Measurements from ENCODE around the gene CHTF8.
A peak's percentile ranks its signal among the peaks of the same experiment; 100 is the strongest.
"Not testable (repeated sequence)": the region's sequence is repeated elsewhere in the genome, so short reads cannot be mapped to it uniquely, and the experiment has no call there.

Gene CHTF8, protein sequence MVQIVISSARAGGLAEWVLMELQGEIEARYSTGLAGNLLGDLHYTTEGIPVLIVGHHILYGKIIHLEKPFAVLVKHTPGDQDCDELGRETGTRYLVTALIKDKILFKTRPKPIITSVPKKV

DNA sequence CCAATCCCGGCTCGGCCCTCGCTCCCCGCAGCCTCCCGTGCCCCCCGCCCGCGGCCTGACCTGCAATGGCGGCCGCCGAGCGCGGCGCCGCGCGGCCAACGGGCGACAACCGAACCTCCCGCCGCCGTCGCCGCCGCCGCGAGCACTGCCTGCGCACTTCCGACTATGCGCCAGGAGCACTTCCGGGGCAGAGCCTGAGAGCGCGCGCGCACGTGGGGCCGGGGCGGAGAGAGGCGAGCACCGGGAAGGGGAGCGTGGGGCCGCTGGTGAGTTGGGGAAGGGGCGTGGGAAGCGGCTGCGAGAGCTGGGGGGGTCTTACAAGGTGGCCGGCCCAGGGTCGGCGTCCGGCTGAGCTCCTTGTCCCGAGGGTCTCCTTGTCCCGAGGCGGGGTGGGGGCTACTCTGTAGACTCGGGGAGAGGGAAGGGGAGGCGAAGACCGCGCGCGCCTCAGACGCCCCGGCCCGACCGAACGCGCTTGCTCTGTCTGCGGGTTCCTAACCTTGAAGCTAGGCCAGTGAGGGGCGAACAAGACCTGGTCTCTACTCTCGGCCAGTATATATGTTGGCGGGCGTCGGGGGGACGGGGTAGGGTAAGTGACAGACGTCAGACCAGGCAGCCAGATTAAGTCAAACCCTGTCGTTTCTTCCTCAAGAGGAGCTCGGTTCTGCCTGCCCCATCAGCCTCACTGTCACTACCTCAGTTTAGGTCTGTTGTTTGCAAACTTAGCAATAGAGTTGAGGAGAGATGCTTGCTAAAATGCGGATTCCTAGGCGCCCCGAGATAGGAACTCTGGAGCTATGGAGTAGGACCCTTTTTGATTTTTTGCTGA lies at the start of gene CHTF8, which contains the start of gene UTP4:
Gene CHTF8, minus strand, starts transcription at position 165 of the 829 bp plus-strand sequence. CDS start 11,130 bp downstream, outside the sequence.
Gene UTP4, plus strand, starts transcription at position 226 of the 829 bp plus-strand sequence. CDS start 811 bp downstream, outside the sequence.
- DNase-seq (ENCODE audit: low read depth, low spot score): peak; percentile 81

DNA sequence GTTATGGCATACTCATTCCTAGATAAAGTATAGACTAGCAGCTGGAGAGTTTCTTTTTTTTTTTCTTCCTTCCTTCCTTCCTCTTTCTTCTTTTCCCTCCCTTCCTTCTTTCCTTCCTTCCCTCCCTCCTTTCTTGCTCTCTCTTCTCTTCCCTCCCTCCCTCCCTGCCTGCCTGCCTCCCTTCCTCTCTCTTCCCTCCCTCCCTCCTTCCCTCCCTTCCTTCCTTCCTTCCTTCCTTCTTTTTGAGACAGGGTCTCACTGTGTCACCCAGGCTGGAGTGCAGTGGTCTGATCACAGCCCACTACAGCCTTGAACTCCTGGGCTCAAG lies 47.6 kb upstream of the CHTF8 start:
- DNase-seq (ENCODE audit: low read depth, low spot score): no peak

DNA sequence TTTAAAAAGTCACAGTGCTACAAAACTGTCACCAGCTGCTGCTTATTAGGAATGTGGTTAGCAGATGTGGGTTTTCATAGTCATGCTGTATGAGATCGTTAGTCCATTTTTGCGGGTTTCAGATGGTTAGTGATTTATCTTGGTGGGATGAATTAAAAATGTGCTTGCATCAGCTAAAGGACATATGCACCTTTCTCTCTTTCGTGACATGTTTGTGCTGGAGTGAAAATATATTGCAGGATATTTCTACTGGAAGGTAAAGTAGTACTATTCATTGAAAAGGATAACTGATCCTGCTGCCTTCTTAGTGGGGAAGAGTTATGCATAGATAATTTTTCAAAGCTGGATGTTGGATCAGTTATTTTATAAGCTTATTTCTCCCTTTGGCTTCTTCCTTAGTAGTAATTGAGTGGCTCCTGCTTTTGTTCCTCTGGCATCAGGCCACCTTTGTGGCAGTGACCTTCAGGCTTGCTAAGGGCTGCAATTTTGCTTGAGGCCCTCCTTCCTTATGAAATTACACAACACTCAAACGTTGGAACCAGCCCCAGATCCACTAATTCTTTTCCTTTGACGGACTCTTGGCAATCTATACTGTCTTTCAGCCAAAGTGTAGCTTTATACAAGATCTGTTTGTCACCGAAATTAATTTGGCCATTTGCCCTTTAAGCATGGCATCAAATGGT lies 47.1 kb upstream of the CHTF8 start:
- no peak for DNase-seq (ENCODE audit: low read depth, low spot score)

DNA sequence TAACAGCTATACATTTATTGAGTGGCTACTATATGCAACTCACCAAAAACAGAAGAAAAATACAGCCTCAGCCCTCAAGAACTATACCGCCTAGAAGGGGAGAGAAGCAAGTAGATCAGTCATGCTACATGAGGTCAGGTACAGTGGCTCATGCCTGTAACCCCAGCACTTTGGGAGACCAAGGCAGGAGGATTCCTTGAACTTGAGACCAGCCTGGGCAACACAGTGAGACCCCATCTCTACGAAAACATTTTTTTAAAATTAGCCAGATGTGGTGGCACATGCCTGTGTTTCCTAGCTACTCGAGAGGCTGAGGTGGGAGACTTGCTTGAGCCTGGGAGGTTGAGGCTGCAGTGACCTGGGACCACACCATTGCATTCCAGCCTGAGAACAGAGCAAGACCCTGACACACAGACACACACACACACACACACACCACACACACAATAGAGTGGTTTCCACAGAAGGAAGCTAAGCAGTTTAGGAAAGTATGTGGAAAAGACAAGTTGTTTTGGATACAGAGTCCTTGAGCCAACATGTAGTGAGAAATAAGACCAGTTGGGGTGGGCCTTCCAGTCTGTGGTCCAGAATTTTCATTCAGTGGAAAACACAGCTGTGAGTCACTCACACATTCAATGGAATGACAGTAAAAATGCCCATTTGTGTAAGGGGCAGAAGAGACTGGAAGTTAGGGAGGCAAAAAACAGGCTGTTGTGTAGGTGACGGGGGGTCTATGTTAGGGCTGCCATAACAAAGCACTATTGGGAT lies 43.8 kb upstream of the CHTF8 start:
- DNase-seq (ENCODE audit: low read depth, low spot score): no peak

DNA sequence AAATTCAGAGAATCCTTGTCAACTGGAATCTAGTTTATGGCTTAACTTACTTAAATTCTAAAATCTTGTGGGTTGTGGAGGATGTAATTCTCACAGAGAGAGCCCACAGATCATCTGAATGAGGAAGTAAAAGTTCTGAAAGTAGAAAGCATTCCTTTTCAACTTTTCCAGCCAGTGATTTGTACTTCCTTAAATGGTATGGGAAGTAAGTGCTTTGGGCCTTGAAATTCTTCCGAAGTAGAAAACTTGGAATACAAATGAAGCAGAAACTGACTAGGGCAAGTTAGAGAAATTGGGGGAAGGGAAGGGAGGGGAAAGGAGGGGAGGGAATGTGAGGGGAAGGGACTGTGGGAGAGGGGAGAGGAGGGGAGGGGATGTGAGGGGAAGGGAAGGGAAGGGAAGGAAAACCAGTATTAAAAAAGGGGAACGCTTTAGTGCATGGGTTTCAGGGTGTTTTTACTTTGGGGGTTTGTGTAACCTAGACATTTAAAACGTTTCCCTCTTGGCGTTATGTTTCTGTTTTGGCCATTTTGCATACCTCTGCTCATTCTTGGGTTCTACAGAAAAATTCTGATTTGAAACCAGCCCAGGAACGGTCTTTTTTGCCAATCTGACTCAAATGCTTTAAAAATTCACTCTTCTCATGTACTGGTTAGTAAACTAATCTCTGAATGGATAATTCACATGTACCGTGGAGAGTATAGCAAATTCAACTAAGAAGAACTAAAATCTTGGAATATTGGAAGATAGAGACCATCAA lies 39.1 kb upstream of the CHTF8 start:
- DNase-seq (ENCODE audit: low read depth, low spot score): no peak

DNA sequence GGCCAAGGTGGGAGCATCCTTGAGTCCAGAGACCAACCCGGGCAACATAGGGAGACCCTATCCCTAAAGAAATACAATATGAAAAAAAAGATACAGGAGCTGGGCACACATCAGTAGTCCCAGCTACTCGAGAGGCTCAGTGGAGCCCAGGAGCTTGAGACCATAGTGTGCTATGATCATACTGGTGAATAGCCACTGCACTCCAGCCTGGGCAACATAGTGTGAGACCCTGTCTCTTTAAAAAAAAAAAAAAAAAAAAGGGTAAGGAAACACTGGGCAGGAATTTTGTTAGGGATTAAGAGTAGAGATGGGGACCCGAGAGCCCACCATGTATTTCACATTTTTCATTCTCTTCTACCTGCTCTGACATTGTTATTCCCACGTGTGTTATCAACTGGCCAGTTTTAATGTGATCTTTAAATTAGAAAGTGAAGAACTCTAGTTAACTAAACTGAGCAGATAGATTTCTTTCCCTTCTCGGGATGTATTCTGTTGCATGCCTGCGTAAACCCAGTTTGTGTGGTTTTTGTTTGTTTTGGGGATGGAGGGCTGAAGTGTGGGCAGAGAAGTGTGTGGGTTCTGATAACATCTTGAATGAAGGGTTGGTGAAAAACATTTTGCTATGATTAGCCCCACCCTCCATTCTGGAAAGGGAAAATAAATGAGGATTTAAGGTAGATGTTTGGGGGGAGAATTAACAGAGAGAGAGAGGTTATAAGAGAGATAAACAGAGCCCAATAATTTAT lies 37.4 kb upstream of the CHTF8 start:
- DNase-seq (ENCODE audit: low read depth, low spot score): no peak

DNA sequence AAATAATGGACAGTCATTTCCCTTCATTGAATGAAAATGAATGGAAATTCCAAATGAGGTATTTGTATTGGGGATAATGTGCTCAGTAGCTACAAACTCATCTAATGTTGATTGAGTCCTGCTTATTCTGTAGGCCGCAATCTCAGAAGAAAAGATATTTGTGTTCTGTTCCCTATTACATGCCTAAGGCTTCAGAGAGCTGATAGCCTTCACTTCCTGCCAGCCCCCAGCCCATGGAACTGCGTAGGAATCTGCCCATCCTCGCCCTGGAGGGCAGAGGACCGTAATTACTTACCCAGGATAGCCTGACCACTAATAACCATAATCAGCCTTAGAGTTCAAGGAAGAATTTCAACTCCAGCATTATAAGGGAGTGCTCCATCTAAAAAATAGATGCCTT lies 36.7 kb upstream of the CHTF8 start:
- no peak for DNase-seq (ENCODE audit: low read depth, low spot score)

DNA sequence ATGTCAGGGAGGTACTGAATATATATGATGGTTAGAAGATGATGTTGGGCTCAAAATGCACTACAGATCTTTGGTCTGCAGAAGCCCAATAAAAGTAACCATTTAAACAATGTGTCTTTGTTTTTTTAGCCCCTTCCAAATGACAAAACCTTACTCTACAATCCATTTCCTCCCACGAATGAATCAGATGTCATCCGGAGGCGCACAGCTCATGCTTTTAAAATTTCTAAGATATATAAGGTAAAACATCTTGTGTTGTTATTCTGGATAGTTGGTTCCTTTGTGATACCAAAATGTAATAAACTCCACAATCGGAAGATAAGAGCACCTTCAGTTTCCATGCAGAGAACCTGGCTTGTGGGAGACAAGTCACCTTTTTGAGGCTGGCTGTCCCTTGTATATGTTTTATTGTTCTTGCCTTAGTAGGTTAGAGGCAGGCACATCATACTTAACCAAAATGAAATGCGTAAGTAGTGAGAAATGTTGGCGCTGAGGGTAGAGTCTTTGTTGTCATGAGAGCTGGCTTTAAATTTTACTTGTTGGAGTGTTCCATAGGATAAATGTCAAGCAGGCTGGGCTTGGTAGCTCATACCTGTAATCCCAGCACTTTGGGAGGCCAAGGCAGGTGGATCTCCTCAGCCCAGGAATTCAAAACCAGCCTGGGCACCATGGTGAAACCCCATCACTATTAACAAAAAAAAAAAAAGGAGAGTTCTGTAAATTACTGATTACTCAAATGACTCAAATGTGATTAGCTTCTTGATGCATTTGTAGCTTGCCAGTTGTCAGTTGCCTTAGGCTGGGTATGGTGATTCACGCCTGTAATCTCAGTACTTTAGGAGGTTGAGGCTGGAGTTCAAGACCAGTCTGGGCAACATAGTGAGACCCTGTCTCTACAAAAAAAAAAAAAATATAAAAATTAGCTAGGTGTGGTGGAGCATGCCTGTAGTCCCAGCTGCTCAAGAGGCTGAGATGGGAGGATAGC lies 34.9 kb upstream of the CHTF8 start:
- DNase-seq (ENCODE audit: low read depth, low spot score): no peak

DNA sequence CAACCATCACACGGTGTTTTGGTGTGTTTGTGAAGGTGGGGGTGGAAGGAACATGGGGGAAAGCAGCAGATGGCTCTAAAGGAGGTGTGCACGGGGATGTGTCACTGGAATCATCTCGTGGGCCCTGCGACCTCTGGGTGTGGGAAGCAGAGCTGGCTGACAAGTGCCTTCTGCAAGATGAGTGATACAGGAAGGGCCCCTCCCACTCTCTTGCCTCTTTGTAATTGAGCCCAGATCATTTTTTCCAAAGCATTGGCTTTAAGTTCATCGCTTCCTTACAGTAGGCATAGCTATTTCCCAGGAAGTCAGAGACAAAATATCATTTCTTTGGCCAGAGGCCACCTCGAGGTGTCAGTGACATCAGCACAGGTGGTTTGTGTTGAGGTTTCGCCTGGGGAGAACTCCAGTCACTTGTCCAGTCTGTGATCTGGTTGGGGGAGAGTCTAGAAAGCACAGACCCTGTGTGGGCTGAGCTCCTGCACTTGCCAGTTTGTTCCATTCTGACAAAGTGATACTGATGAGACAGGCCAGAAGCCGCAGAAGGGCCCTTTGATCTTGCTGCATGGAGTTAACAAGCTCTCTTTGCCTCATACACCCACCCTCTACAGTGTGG lies 33.9 kb upstream of the CHTF8 start:
- no peak for DNase-seq (ENCODE audit: low read depth, low spot score)

DNA sequence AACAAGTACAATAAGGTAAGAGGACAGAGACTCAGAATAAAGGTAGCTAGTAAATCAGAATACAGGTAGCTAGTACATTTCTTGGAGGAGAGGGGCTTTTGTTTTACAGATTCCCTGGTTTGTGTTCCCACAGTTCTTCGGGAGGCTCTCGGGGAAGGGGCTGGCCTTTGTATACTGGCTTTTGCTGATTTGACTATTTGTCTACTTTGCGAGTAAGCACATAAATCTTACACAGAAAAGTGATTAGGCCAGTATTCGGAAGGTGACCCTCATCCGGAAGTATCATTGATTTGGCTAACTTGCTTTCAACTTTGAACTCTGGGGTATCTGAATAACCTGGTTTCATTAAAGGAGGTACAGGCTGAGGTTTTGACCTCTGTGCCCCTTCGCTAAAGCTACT lies 33.2 kb upstream of the CHTF8 start:
- DNase-seq (ENCODE audit: low read depth, low spot score): no peak

DNA sequence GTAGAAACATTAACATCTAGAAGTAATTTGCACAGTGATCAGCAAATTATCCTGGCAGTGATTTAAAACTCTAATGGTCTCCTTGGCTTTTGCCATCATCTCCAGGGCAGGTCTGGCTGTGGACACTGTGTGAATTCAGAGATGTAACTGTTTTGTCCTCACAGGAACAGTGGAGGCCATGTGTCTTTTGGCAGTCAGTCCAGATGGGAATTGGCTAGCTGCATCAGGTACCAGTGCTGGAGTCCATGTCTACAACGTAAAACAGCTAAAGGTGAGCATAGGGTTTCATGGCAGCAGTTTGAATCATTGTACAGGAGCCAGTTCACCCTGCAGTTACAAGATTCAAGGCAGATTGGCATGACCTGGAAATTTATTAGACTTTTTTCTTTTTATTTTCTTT lies 27.8 kb upstream of the CHTF8 start:
- no peak for DNase-seq (ENCODE audit: low read depth, low spot score)

DNA sequence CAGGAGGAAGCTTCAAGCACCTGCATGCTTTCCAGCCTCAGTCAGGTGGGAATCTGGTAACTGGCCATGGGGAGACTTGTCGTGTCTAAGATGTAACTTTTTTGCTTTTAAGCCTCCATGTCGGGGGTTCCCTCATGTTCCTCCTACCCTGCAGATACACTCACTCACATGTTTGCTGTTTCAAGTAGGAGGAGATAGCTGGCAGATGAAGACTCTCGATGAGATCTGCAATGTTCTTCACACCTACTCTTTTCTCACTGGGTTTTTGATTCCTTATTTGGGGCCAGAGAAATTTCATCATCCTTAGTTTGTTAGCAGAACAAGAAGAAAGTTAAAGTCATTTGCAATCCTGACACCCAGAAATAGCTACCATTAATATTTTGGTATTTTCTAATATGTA lies 24.8 kb upstream of the CHTF8 start:
- DNase-seq (ENCODE audit: low read depth, low spot score): no peak

DNA sequence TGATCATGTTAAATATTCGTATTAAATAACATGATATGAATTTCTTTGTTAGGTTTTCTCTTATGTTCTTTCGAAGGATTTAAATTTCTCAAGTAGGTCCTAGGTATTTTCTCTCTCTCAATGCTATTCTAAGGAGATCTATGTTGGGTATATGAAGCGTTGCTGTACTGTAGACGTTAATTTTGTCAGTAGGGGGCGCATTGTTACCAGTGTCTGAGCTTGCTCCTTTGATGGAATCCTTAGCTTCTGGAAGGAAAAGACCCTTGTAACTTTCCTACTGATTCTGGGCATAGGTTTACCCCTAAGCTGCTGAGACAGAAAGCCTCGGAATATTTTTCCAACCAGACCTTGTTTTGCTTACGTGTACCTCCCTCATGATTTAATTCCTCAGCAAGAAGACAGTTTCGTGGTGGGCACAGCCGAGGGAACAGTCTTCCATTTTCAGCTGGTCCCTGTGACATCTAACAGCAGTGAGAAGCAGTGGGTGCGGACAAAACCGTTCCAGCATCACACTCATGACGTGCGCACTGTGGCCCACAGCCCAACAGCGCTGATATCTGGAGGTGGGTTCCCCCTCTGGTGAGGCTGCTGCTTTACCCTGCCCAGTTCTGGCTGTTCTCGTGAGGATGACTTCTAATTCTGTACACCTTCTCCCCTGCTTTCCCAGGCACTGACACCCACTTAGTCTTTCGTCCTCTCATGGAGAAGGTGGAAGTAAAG lies 17.9 kb upstream of the CHTF8 start:
- DNase-seq (ENCODE audit: low read depth, low spot score): peak; percentile 21

DNA sequence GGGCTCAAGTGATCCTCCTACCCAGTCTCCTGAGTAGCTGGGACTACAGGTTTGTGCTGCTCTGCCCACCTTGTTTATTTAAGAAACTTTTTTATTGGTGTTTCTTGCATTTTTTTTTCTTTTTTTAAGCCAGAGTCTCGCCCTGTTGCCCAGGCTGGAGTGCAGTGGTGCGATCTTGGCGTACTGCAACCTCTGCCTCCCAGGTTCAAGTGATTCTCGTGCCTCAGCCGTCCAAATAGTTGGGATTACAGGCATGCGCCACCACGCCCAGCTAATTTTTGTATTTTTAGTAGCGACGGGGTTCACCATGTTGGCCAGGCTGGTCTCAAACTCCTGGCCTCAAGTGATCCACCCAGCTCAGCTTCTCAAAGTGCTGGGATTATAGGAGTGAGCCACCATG lies 17.2 kb upstream of the CHTF8 start:
- not testable (repeated sequence) for DNase-seq (ENCODE audit: low read depth, low spot score)

DNA sequence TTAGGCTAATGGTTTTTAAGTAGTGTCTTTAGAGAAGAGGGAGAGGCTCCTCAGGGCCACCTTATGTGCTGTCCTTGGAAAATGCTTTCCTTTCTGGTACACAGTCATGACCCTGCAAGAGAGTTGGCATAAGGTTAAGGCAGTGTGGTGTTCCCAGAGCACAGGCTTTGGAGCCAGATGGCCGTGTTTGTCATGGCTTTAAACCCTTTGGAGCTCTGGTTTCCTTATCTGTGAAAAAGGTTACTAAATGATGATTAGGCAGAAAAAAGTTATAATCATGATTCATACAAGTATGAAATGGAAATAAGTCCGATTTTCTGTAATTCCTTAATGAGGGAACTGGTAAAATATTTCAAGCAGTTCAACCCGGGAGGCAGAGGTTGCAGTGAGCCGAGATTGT lies 13.3 kb upstream of the CHTF8 start:
- DNase-seq (ENCODE audit: low read depth, low spot score): no peak

DNA sequence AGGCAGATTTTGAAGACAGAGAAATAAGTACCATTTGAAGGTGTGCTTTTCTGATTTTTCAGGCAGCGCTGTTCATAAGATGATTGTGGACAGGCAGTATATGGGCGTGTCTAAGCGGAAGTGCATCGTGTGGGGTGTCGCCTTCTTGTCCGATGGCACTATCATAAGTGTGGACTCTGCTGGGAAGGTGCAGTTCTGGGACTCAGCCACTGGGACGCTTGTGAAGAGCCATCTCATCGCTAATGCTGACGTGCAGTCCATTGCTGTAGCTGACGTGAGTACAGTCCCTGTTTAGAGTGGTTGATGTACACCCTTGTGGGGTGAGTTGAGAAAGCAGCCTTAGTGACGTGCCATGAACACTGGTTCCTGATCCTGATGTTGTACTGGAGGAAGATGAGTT lies 10.7 kb upstream of the CHTF8 start:
- no peak for DNase-seq (ENCODE audit: low read depth, low spot score)

DNA sequence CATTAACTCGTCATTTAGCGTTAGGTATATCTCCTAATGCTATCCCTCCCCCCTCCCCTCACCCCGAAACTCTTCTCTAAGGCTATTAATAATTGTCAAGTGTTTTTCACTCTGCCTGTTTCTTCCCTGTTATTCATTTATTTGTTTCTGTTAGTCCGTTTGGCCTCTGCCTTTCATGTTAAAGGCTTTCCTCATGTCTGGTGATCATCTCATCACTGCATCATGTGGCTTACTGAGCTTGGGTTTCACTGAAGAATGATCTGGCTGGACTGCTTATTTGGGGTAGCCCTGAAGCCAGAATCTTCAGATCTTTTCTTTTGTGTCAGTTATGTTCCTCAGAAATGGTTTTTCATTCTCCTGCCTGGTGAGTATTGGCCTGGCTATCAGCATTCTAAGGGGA lies 9.5 kb upstream of the CHTF8 start:
- DNase-seq (ENCODE audit: low read depth, low spot score): no peak

DNA sequence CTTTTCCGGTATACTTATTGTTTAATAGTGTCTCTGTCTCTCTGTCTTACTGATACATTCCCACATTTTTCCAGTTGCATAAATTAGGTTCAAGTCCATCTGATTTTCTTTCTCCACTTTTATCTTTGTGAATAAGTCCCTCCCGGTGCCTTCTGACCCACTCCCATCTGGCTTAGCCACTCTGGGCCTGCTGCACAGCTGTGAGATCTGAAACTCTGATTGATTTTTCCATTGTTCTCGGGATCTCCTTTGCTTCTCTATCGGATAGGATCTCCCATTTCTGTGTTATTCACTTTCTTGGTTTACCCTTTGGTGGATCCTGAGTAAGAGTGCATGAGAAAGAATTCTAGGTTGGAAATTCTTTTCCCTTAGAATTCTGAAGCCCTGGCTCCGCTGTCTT lies 8.6 kb upstream of the CHTF8 start:
- DNase-seq (ENCODE audit: low read depth, low spot score): no peak
